GM23338 (cell line): Measurements from ENCODE around the gene SCGB1A1. TPM values are rescaled to one million over a fixed set of nuclear protein-coding genes. Genes with fewer than 3 reads are reported as not detected.
"Not testable (repeated sequence)": the region's sequence is repeated elsewhere in the genome, so short reads cannot be mapped to it uniquely, and the experiment has no call there.

Experiments used
- ATAC-seq: fragments of 200-7000 bp; cut with Tn5 transposase; 3 replicates; pipeline ENCODE4 v1.9.1; 2020
- DNase-seq: peaks from one replicate; pipeline ENCODE4 v3.0.0-alpha.2; 2015; ENCODE audit warnings: low spot score
- H2AFZ ChIP-seq: fragments of 200-600 bp; sonication (generic); 2 replicates; pipeline ENCODE4 v1.8.0; 2016; ENCODE audit warnings: antibody characterized with exemption, mild to moderate bottlenecking, moderate library complexity
- H3F3A ChIP-seq: fragments of 200-600 bp; sonication (generic); replicated peaks from 2 replicates; pipeline ENCODE4 v1.8.0; 2017; ENCODE audit warnings: antibody characterized with exemption, mixed run types, low read depth
- H3K27ac ChIP-seq: fragments of 200-600 bp; sonication (generic); 2 replicates; pipeline ENCODE4 v1.6.1; 2016; ENCODE audit warnings: low read depth
- H3K27me3 ChIP-seq: fragments of 200-600 bp; sonication (generic); 2 replicates; pipeline ENCODE4 v1.8.0; 2016; ENCODE audit warnings: mild to moderate bottlenecking, mixed run types, moderate library complexity; ENCODE audit not compliant: insufficient read depth
- H3K36me3 ChIP-seq: fragments of 200-600 bp; sonication (generic); 2 replicates; pipeline ENCODE4 v1.8.0; 2016; ENCODE audit warnings: mild to moderate bottlenecking; ENCODE audit not compliant: insufficient read depth
- H3K4me1 ChIP-seq: fragments of 200-600 bp; sonication (generic); 2 replicates; pipeline ENCODE4 v1.8.0; 2016; ENCODE audit warnings: mild to moderate bottlenecking, moderate library complexity; ENCODE audit not compliant: insufficient read depth
- H3K4me2 ChIP-seq: fragments of 200-600 bp; sonication (generic); 2 replicates; pipeline ENCODE4 v1.7.1; 2017; ENCODE audit warnings: mixed run types
- H3K4me3 ChIP-seq: fragments of 200-600 bp; sonication (generic); 2 replicates; pipeline ENCODE4 v1.6.1; 2016; ENCODE audit warnings: mixed run types
- H3K79me2 ChIP-seq: fragments of 200-600 bp; sonication (generic); replicated peaks from 2 replicates; pipeline ENCODE4 v1.8.0; 2017; ENCODE audit warnings: mild to moderate bottlenecking; ENCODE audit not compliant: insufficient read depth
- H3K9me2 ChIP-seq: fragments of 200-600 bp; sonication (generic); 2 replicates; pipeline ENCODE4 v1.8.0; 2017; ENCODE audit not compliant: insufficient read depth
- H4K20me1 ChIP-seq: fragments of 200-600 bp; sonication (generic); replicated peaks from 2 replicates; pipeline ENCODE4 v1.8.0; 2017; ENCODE audit warnings: mild to moderate bottlenecking; ENCODE audit not compliant: insufficient read depth
- H3K27ac Mint-ChIP-seq: 2 replicates; pipeline ENCODE4 v1.8.0; 2020; ENCODE audit warnings: inconsistent platforms, mild to moderate bottlenecking, moderate library complexity, mixed read lengths
- H3K27me3 Mint-ChIP-seq: 3 replicates; pipeline ENCODE4 v1.8.0; 2022; ENCODE audit warnings: low read depth, mild to moderate bottlenecking, moderate library complexity, mixed read lengths, inconsistent platforms; ENCODE audit not compliant: insufficient read depth, poor library complexity
- H3K36me3 Mint-ChIP-seq: 3 replicates; pipeline ENCODE4 v1.8.0; 2021; ENCODE audit warnings: low read depth, mild to moderate bottlenecking, inconsistent platforms, moderate library complexity, mixed read lengths
- H3K4me1 Mint-ChIP-seq: 3 replicates; pipeline ENCODE4 v1.8.0; 2020; ENCODE audit warnings: mild to moderate bottlenecking, inconsistent platforms, mixed read lengths
- H3K4me3 Mint-ChIP-seq: 3 replicates; pipeline ENCODE4 v1.8.0; 2021; ENCODE audit warnings: moderate library complexity, mild to moderate bottlenecking, inconsistent platforms, mixed read lengths
- H3K9me3 Mint-ChIP-seq: 3 replicates; pipeline ENCODE4 v1.8.0; 2020; ENCODE audit warnings: moderate library complexity, mild to moderate bottlenecking, inconsistent platforms, mixed read lengths
- CREB1 ChIP-seq: fragments of 250-450 bp; sonication (Bioruptor Pico); IDR thresholded peaks from 2 replicates; pipeline ENCODE4 v1.5.0; 2020; ENCODE audit warnings: low read depth, mild to moderate bottlenecking, moderate library complexity
- CTCF ChIP-seq, 2 experiments: fragments of 200-600 bp in 1 of 2; sonication (generic) in 1 of 2; conservative IDR thresholded peaks; 2 replicates each; pipeline versions ENCODE4 v1.5.1 to v1.6.1; 2016 to 2017; ENCODE audit warnings: antibody characterized with exemption in 2 of 2, low read depth in 2 of 2, mild to moderate bottlenecking in 2 of 2, moderate library complexity in 1 of 2
- ETS1 ChIP-seq: IDR thresholded peaks from 2 replicates; pipeline ENCODE4 v1.6.1; 2016; ENCODE audit warnings: antibody characterized with exemption
- EZH2phosphoT487 ChIP-seq: fragments of 200-600 bp; sonication (generic); IDR thresholded peaks from one replicate; pipeline ENCODE4 v1.8.1; 2018; ENCODE audit warnings: antibody characterized with exemption; ENCODE audit not compliant: unreplicated experiment
- JUNB ChIP-seq: IDR thresholded peaks from one replicate; pipeline ENCODE4 v1.6.1; 2016; ENCODE audit warnings: antibody characterized with exemption; ENCODE audit not compliant: unreplicated experiment
- POLR2AphosphoS5 ChIP-seq: IDR thresholded peaks from 2 replicates; pipeline ENCODE4 v1.6.1; 2016; ENCODE audit warnings: antibody characterized with exemption, low read depth
- ZNF114 ChIP-seq: fragments of 250-450 bp; sonication (Bioruptor Pico); IDR thresholded peaks from 2 replicates; pipeline ENCODE4 v1.5.0; 2020; ENCODE audit warnings: mild to moderate bottlenecking, moderate library complexity
- ZNF462 ChIP-seq: fragments of 250-450 bp; sonication (Bioruptor Pico); IDR thresholded peaks from 2 replicates; pipeline ENCODE4 v1.5.0; 2020; ENCODE audit warnings: mild to moderate bottlenecking, moderate library complexity
- polyA plus RNA-seq: library from polyadenylated mRNA; unstranded; fragments of >200 nt; fragmentation: Nextera tagmentation; extraction: Ambion mirVana; gene quantifications from 2 replicates; pipeline ENCODE4 v1.2.1, GENCODE V29; 2016
- total RNA-seq: library from RNA; depleted of rRNA; stranded (reverse); fragments of >200 nt; shearing (Covaris generic); gene quantifications from 2 replicates; pipeline ENCODE4 v1.2.3, GENCODE V29; 2014
- TF ChIP-seq, protein P1 (sequence below): IDR thresholded peaks from one replicate; pipeline ENCODE4 v1.6.1; 2018; ENCODE audit warnings: antibody characterized with exemption; ENCODE audit not compliant: unreplicated experiment

SCGB1A1 gene
- total and polyA plus RNA-seq, 2 experiments from 2014 or later, result not detected

- H3K9me2 ChIP-seq, H3K4me1 Mint-ChIP-seq, H3K27me3 ChIP-seq, H3K4me1 ChIP-seq, H3K36me3 Mint-ChIP-seq, H3F3A ChIP-seq, H3K4me3 ChIP-seq, H3K27ac Mint-ChIP-seq, DNase-seq, H3K9me3 Mint-ChIP-seq, ATAC-seq, H4K20me1 ChIP-seq, H3K79me2 ChIP-seq, H3K4me2 ChIP-seq, H3K4me3 Mint-ChIP-seq, H3K27ac ChIP-seq, H3K36me3 ChIP-seq, H2AFZ ChIP-seq: not testable (repeated sequence)
- peaks cover 11% of the 10 kb centered on the region for H3K27me3 Mint-ChIP-seq
Observed at GRCh38 chr11:62449912-62450311, 31.1 kb downstream of the SCGB1A1 start.

DNA sequence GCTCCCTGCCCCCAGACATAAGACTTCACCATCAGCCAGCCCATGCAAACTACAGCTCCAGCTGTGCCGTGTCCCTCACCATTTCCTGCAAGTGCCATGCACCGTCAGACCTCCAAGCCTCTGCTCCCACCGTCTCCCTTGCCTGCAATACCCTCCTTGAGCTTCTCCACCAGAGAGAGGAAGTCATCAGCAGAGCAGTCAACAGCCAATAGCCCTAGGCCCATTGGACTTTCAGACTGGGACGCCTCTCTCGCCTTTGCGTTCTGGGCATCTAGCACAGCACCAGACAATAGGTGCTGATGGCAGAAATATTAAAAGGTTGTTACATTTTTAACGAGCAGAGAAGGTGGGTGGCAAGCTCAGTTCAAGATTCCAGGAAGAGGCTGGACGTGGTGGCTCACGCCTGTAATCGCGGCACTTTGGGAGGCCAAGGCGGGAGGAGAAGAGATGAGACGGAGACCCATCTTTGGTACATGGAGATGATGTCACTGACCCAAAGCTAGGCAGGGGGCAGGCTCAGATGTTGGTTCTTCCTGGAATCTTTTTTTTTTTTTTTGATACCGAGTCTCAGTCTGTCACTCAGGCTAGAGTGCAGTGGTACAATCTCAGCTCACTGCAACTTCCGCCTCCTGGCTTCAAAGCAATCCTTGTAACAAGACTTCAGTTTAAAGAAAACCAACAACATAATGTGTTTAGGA lies 31.9 kb downstream of the SCGB1A1 start:
- Histone ChIP-seq H3K79me2 (no peaks in the 10 kb centered on the region), H3K4me3 (no peak overlapping the region), H3K36me3 (no peaks in the 10 kb centered on the region), H3K9me2 (no peaks in the 10 kb centered on the region; the same call in 1 of the 2 replicates), H3F3A (no peaks in the 10 kb centered on the region), H4K20me1 (no peaks in the 10 kb centered on the region), H2AFZ (no peak overlapping the region), H3K27ac (no peak overlapping the region), H3K4me2 (no peak overlapping the region), H3K4me1 (no peaks in the 10 kb centered on the region), H3K27me3 (no peaks in the 10 kb centered on the region)
- ATAC-seq (no peak), DNase-seq (no peak)
- Mint-ChIP-seq H3K36me3 (no peaks in the 10 kb centered on the region), H3K27ac (no peak overlapping the region; the same call in 1 of the 2 replicates), H3K27me3 (peaks cover 9% of the 10 kb centered on the region), H3K4me1 (peaks cover 4% of the 10 kb centered on the region), H3K4me3 (no peak overlapping the region), H3K9me3 (no peaks in the 10 kb centered on the region; the same call in 2 of the 3 replicates)
- TF ChIP-seq ZNF114, result no peak
- TF ChIP-seq CTCF (conservative IDR thresholded peaks at IDR 0.05; ENCODE audit: low read depth in 2 of 2), result no peak
- no peak for TF ChIP-seq CREB1 (CRISPR knock-in tag)
- TF ChIP-seq, protein P1, sequence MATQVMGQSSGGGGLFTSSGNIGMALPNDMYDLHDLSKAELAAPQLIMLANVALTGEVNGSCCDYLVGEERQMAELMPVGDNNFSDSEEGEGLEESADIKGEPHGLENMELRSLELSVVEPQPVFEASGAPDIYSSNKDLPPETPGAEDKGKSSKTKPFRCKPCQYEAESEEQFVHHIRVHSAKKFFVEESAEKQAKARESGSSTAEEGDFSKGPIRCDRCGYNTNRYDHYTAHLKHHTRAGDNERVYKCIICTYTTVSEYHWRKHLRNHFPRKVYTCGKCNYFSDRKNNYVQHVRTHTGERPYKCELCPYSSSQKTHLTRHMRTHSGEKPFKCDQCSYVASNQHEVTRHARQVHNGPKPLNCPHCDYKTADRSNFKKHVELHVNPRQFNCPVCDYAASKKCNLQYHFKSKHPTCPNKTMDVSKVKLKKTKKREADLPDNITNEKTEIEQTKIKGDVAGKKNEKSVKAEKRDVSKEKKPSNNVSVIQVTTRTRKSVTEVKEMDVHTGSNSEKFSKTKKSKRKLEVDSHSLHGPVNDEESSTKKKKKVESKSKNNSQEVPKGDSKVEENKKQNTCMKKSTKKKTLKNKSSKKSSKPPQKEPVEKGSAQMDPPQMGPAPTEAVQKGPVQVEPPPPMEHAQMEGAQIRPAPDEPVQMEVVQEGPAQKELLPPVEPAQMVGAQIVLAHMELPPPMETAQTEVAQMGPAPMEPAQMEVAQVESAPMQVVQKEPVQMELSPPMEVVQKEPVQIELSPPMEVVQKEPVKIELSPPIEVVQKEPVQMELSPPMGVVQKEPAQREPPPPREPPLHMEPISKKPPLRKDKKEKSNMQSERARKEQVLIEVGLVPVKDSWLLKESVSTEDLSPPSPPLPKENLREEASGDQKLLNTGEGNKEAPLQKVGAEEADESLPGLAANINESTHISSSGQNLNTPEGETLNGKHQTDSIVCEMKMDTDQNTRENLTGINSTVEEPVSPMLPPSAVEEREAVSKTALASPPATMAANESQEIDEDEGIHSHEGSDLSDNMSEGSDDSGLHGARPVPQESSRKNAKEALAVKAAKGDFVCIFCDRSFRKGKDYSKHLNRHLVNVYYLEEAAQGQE, result no peak
- no peak for TF ChIP-seq POLR2AphosphoS5
- no peak for TF ChIP-seq ETS1
- no peak for TF ChIP-seq EZH2phosphoT487
- TF ChIP-seq JUNB, result no peak
- TF ChIP-seq ZNF462 (CRISPR knock-in tag), result no peak
